PFSK-1 (cell line): ENCODE measurements around the gene RIIAD1.

Experiments
- POLR2AphosphoS5 ChIP-seq: IDR thresholded peaks from 2 replicates; pipeline ENCODE4 v1.6.1; 2012; ENCODE audit warnings: low read depth, mild to moderate bottlenecking, control low read depth, low read length, moderate library complexity
- REST ChIP-seq, 2 experiments: IDR thresholded peaks; 2 replicates each; pipeline versions ENCODE4 v1.6.1 to v1.8.0; 2011 to 2012; ENCODE audit warnings: low read depth in 2 of 2, low read length in 2 of 2, control low read depth in 1 of 2, inconsistent platforms in 1 of 2, mild to moderate bottlenecking in 1 of 2, moderate library complexity in 1 of 2; ENCODE audit not compliant: insufficient read depth in 1 of 2
- SIN3A ChIP-seq: IDR thresholded peaks from 2 replicates; pipeline ENCODE4 v1.6.1; 2012; ENCODE audit warnings: mild to moderate bottlenecking, low read length, moderate library complexity, borderline replicate concordance; ENCODE audit not compliant: insufficient read depth
- TAF1 ChIP-seq: IDR thresholded peaks from 2 replicates; pipeline ENCODE4 v1.6.1; 2012; ENCODE audit warnings: low read length, control low read depth, borderline replicate concordance; ENCODE audit not compliant: insufficient read depth

- TF ChIP-seq POLR2AphosphoS5 (no peak), REST (IDR thresholded peaks at IDR 0.05; ENCODE audit: insufficient read depth in 1 of 2, low read depth in 2 of 2, low read length in 2 of 2) (no peak), TAF1 (no peak), SIN3A (no peak)
Measured at GRCh38 chr1:151773702-151774101, 52.4 kb downstream of the RIIAD1 start.
